ENCODE measurements around the gene MKKS.

The MKKS gene

GRCh38 chr20:10370091-10370887 lies 63.7 kb downstream of the MKKS start:
- no peak for DNase-seq (ENCODE audit: low read depth in 2 of 2, low spot score in 1 of 2)

GRCh38 chr20:10369723-10370090 lies 64.3 kb downstream of the MKKS start:
- DNase-seq (ENCODE audit: low read depth in 2 of 2, low spot score in 1 of 2): no peak

GRCh38 chr20:10368702-10369041 lies 65.3 kb downstream of the MKKS start:
- DNase-seq (ENCODE audit: low read depth in 2 of 2, low spot score in 1 of 2): no peak

GRCh38 chr20:10367943-10368701 lies 65.9 kb downstream of the MKKS start:
- DNase-seq (ENCODE audit: low read depth in 2 of 2, low spot score in 1 of 2): no peak

- DNase-seq (ENCODE audit: low read depth in 2 of 2, low spot score in 1 of 2): no peak
These were observed 66.4 kb downstream of the MKKS start for GRCh38 chr20:10367693-10367942.

- DNase-seq (ENCODE audit: low read depth in 2 of 2, low spot score in 1 of 2): no peak
These were observed 66.9 kb downstream of the MKKS start for GRCh38 chr20:10366898-10367692.

- no peak for DNase-seq (ENCODE audit: low read depth in 2 of 2, low spot score in 1 of 2)
These were observed 71.3 kb downstream of the MKKS start for GRCh38 chr20:10362674-10363073.

GRCh38 chr20:10360878-10361277 lies 73.1 kb downstream of the MKKS start:
- no peak for DNase-seq (ENCODE audit: low read depth in 2 of 2, low spot score in 1 of 2)

GRCh38 chr20:10359621-10360040 lies 74.4 kb downstream of the MKKS start:
- no peak for DNase-seq (ENCODE audit: low read depth in 2 of 2, low spot score in 1 of 2)

GRCh38 chr20:10357974-10358373 lies 76.0 kb downstream of the MKKS start:
- no peak for DNase-seq (ENCODE audit: low read depth in 2 of 2, low spot score in 1 of 2)

GRCh38 chr20:10357061-10357708 lies 76.8 kb downstream of the MKKS start:
- no peak for DNase-seq (ENCODE audit: low read depth in 2 of 2, low spot score in 1 of 2)

- no peak for DNase-seq (ENCODE audit: low read depth in 2 of 2, low spot score in 1 of 2)
These were observed 77.4 kb downstream of the MKKS start for GRCh38 chr20:10356628-10357027.

- DNase-seq (ENCODE audit: low read depth in 2 of 2, low spot score in 1 of 2): no peak
These were observed 80.8 kb downstream of the MKKS start for GRCh38 chr20:10352934-10353824.

Data from stimulated activated CD8-positive, alpha-beta memory T cell treated with anti-CD3 and anti-CD28 coated beads, Interleukin-4, amount 100 ng/mL, for 4 hours (primary cell).